AG09309 (cell line): Measurements from ENCODE around the gene PIK3CD.
"Not testable (repeated sequence)": the region's sequence is repeated elsewhere in the genome, so short reads cannot be mapped to it uniquely, and the experiment has no call there.

ENCODE experiments used
- DNase-seq: peaks from one replicate; pipeline ENCODE4 v3.0.0-alpha.2; 2010; ENCODE audit warnings: low read depth
- H3K4me3 ChIP-seq: 2 replicates; pipeline ENCODE4 v1.5.1; 2011; ENCODE audit warnings: mild to moderate bottlenecking, low read depth, low read length, moderate library complexity; ENCODE audit not compliant: control insufficient read depth
- TF ChIP-seq, protein P1 (sequence below): IDR thresholded peaks from 2 replicates; pipeline ENCODE4 v1.5.1; 2011; ENCODE audit warnings: mild to moderate bottlenecking, low read depth, low read length, inconsistent platforms; ENCODE audit not compliant: insufficient read depth, control insufficient read depth; ENCODE audit errors: missing control alignments

The PIK3CD gene

DNA sequence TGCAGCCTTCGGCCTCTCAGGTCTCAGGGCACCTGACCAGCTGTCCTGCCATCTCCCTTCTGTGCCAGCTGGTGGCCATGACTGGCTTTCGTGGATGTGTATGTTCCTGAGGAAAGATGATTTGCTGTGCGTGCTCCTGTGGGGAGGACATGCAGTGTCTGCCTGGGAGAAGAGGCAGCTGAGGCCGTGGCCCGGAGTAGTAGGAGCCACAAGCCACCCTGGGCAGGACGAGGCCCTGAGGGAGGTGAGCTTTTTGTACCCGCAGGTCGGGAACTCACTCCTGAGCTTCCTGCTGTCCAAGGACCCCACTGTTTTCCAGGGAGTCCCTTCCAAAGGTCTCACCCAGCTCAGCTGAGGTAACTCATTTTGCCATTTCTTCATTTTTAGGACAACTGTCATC is 58.5 kb downstream of the PIK3CD start:
- TF ChIP-seq, protein P1, sequence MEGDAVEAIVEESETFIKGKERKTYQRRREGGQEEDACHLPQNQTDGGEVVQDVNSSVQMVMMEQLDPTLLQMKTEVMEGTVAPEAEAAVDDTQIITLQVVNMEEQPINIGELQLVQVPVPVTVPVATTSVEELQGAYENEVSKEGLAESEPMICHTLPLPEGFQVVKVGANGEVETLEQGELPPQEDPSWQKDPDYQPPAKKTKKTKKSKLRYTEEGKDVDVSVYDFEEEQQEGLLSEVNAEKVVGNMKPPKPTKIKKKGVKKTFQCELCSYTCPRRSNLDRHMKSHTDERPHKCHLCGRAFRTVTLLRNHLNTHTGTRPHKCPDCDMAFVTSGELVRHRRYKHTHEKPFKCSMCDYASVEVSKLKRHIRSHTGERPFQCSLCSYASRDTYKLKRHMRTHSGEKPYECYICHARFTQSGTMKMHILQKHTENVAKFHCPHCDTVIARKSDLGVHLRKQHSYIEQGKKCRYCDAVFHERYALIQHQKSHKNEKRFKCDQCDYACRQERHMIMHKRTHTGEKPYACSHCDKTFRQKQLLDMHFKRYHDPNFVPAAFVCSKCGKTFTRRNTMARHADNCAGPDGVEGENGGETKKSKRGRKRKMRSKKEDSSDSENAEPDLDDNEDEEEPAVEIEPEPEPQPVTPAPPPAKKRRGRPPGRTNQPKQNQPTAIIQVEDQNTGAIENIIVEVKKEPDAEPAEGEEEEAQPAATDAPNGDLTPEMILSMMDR = no peak
- H3K4me3 ChIP-seq = no peak overlapping the region

DNA sequence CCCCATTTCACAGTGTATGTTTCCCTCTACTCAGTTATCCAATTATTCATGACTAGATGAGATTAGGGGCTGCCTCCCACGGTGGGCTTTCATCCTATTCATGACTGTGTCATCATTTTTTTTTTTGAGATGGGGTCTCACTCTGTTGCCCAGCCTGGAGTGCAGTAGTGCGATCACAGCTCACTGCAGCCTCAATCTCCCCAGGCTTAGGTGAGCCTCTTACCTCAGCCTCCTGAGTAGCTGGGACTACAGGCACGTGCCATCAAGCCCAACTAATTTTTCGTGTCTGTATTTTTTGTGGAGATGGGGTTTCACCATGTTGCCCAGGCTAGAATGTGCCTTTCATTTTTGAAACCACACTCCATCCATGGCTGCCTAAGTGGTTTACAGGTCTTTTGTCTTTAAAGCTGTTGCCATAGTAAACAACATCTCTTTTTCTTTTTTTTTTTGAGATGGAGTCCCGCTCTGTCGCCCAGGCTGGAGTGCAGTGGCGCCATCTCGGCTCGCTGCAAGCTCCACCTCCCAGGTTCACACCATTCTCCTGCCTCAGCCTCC is 60.0 kb downstream of the PIK3CD start:
- no peak for DNase-seq
- TF ChIP-seq, protein P1 = no peak
- H3K4me3 ChIP-seq = no peak overlapping the region

More for the DNA sequence above, 58.5 kb downstream of the PIK3CD start:
- no peak for DNase-seq

DNA sequence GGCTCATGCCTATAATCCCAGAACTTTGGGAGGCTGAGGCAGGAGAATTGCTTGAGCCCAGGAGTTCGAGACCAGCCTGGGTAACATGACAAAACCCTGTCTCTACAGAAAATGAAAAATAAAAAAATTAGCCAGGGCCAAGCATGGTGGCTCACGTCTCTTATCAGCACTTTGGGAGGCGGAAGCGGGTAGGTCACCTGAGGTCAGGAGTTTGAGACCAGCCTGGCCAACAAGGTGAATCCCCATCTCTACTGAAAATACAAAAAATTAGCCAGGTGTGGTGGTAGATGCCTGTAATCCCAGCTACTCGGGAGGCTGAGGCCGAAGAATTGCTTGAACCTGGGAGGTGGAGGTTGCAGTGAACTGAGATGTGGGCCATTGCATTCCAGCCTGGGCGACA is 61.2 kb downstream of the PIK3CD start:
- not testable (repeated sequence) for H3K4me3 ChIP-seq, DNase-seq

DNA sequence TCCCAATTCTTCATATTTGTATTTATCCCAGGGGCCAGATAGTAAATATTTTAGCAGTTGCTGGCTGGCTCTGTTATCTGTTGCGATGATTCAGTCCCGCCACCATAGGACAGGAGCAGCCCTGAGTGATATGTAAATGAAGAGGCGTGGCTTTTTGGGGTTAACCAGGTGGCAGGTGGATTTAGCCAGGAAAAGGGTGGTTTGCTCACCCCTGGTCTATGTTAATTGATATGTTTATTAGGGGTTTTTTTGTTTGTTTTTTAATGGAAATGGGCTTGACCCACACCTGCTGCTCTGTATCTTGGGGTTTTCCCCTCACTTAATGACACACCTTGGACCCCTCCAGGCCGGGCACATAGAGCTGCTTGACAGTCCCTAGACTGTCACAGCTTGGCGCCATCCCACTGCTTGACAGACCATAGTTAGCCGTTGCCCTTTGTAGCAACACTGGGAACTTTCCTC is 62.8 kb downstream of the PIK3CD start:
- no peak for DNase-seq

DNA sequence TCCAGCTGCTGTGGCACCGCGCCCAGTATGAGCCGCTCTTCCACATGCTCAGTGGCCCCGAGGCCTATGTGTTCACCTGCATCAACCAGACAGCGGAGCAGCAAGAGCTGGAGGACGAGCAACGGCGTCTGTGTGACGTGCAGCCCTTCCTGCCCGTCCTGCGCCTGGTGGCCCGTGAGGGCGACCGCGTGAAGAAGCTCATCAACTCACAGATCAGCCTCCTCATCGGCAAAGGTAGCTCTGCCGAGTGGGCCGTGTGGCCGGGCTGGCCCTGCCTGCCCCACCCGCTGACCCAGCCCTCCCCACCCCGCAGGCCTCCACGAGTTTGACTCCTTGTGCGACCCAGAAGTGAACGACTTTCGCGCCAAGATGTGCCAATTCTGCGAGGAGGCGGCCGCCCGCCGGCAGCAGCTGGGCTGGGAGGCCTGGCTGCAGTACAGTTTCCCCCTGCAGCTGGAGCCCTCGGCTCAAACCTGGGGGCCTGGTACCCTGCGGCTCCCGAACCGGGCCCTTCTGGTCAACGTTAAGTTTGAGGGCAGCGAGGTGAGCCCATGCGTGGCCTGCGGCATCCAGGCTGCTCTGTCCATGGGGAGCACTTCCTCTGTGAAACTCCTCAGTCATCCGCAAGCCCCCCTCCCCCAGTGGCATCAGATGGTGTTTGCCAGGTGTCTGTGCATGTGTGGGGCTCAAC is 64.2 kb downstream of the PIK3CD start:
- DNase-seq = no peak
- no peak overlapping the region for H3K4me3 ChIP-seq
- TF ChIP-seq, protein P1 = no peak

More for the DNA sequence above, 62.8 kb downstream of the PIK3CD start:
- H3K4me3 ChIP-seq = no peak overlapping the region
- TF ChIP-seq, protein P1 = no peak

DNA sequence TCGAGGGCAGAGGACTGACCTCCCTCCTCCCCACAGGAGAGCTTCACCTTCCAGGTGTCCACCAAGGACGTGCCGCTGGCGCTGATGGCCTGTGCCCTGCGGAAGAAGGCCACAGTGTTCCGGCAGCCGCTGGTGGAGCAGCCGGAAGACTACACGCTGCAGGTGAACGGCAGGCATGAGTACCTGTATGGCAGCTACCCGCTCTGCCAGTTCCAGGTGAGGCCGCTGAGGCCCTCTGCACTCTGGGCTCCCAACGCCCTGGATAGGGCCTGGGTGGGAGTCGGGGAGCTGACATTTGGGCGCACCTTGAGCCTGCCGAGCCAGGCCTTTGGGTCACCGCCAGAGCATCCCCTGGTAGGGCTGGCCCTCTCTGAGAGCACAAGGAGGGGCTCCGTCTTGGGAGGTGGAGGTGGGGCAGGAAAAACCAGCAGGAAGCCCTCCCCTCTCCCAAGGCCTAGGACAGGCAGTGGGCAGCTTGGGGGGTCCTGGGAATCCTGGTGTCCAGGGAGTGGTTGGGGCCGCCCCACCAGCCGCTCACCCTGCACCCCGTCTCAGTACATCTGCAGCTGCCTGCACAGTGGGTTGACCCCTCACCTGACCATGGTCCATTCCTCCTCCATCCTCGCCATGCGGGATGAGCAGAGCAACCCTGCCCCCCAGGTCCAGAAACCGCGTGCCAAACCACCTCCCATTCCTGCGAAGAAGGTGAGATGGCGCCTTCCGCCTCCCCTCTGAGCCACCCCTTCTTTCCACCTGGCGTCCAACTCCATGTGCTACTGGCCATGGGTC is 65.1 kb downstream of the PIK3CD start:
- TF ChIP-seq, protein P1 = no peak
- no peak overlapping the region for H3K4me3 ChIP-seq
- DNase-seq = no peak
